Activated naive CD4-positive, alpha-beta T cell treated with anti-CD3 and anti-CD28 coated beads, Interleukin-2, amount 50 U/mL, for 24 hours (primary cell): ENCODE results near the gene BTAF1.

ENCODE experiments used
- H3K27ac Mint-ChIP-seq: one replicate; pipeline ENCODE4 v1.8.0; 2021; ENCODE audit warnings: mild to moderate bottlenecking, mixed read lengths
- H3K27me3 Mint-ChIP-seq: one replicate; pipeline ENCODE4 v1.8.0; 2021; ENCODE audit warnings: mixed read lengths
- H3K36me3 Mint-ChIP-seq: one replicate; pipeline ENCODE4 v1.8.0; 2021; ENCODE audit warnings: mixed read lengths
- H3K4me1 Mint-ChIP-seq: one replicate; pipeline ENCODE4 v1.8.0; 2021; ENCODE audit warnings: mixed read lengths
- H3K4me3 Mint-ChIP-seq: one replicate; pipeline ENCODE4 v1.8.0; 2021; ENCODE audit warnings: mild to moderate bottlenecking, mixed read lengths
- H3K9me3 Mint-ChIP-seq: one replicate; pipeline ENCODE4 v1.8.0; 2021; ENCODE audit warnings: mixed read lengths

The BTAF1 gene

GRCh38 chr10:92045641-92046106, 122.1 kb downstream of the BTAF1 start:
- no peaks in the 10 kb centered on the region for H3K27me3 Mint-ChIP-seq
- no peak overlapping the region for H3K4me3 Mint-ChIP-seq
- H3K36me3 Mint-ChIP-seq: no peaks in the 10 kb centered on the region
- no peaks in the 10 kb centered on the region for H3K9me3 Mint-ChIP-seq
- peaks cover 14% of the 10 kb centered on the region for H3K4me1 Mint-ChIP-seq
- no peak overlapping the region for H3K27ac Mint-ChIP-seq

GRCh38 chr10:92047215-92047614, 123.6 kb downstream of the BTAF1 start:
- no peaks in the 10 kb centered on the region for H3K36me3 Mint-ChIP-seq
- H3K9me3 Mint-ChIP-seq: no peaks in the 10 kb centered on the region
- H3K4me3 Mint-ChIP-seq: no peak overlapping the region
- no peaks in the 10 kb centered on the region for H3K27me3 Mint-ChIP-seq
- peaks cover 14% of the 10 kb centered on the region for H3K4me1 Mint-ChIP-seq
- no peak overlapping the region for H3K27ac Mint-ChIP-seq

DNA sequence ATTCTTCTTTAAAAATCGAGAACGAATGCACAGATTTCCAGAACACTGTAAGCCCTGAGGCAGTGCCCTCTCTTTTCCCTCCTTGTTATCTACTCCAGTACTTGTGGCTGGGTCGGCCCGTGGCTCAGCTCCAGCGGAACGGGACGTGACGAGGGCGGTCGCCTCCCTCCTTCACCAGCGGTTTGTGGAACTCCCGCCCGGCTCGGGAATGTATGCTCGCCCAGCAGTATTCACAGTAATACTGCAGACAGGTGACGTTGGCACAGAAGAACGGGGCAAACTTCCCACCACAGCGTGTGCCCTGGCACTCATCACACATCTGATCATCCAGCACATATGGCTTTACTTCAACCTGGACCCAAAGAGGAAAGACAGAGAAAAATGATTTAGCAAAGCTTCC, 128.5 kb downstream of the BTAF1 start:
- Mint-ChIP-seq H3K27ac (no peak overlapping the region), H3K4me3 (no peak overlapping the region), H3K4me1 (peaks cover 22% of the 10 kb centered on the region), H3K36me3 (no peaks in the 10 kb centered on the region), H3K27me3 (no peaks in the 10 kb centered on the region), H3K9me3 (no peaks in the 10 kb centered on the region)

GRCh38 chr10:92052741-92053140, 129.2 kb downstream of the BTAF1 start:
- peaks cover 18% of the 10 kb centered on the region for H3K4me1 Mint-ChIP-seq
- H3K27me3 Mint-ChIP-seq: no peaks in the 10 kb centered on the region
- H3K36me3 Mint-ChIP-seq: no peaks in the 10 kb centered on the region
- H3K27ac Mint-ChIP-seq: no peak overlapping the region
- H3K9me3 Mint-ChIP-seq: no peaks in the 10 kb centered on the region
- no peak overlapping the region for H3K4me3 Mint-ChIP-seq

DNA sequence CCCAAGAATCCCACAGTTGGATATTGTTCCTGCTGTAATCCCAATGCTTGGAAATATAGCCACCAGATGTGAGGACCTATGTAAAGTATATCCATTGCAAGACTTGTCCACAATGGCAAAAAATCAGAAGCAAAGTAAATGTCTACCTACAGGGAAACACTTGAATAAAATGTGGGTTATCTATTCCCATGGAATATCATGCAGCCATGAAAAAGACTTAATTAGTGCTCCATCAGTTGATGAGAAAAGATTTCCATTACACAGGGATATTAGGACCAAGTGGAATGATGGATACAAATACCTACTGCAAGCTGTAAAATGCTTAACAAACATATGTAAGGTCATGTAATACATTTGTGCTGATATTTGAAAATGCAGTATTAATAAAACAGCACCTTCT, 131.2 kb downstream of the BTAF1 start:
- Mint-ChIP-seq H3K27me3 (no peaks in the 10 kb centered on the region), H3K27ac (no peak overlapping the region), H3K4me3 (no peak overlapping the region), H3K4me1 (peaks cover 8% of the 10 kb centered on the region), H3K36me3 (peaks cover 2% of the 10 kb centered on the region), H3K9me3 (no peaks in the 10 kb centered on the region)

DNA sequence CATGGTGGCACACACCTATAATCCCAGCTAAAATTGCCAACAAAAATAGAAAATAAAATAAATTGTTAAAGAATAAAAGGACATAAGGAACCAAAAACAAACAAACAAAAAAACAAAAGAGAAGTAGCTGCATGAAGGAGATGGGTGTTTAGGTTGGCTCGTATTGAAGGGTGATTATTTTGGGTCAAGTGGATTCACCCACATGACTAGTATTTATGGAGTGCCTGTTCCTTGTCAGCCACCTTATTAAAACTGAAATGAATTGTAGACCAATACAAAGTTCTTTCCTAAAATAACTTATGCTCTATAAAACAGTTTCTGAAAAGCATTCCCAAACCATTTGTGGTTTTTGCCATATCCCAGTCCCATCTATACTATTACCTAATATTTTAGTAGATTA, 138.7 kb downstream of the BTAF1 start:
- no peaks in the 10 kb centered on the region for H3K4me1 Mint-ChIP-seq
- no peak overlapping the region for H3K27ac Mint-ChIP-seq
- H3K9me3 Mint-ChIP-seq: no peaks in the 10 kb centered on the region
- no peak overlapping the region for H3K4me3 Mint-ChIP-seq
- H3K27me3 Mint-ChIP-seq: no peaks in the 10 kb centered on the region
- H3K36me3 Mint-ChIP-seq: peaks cover 2% of the 10 kb centered on the region

DNA sequence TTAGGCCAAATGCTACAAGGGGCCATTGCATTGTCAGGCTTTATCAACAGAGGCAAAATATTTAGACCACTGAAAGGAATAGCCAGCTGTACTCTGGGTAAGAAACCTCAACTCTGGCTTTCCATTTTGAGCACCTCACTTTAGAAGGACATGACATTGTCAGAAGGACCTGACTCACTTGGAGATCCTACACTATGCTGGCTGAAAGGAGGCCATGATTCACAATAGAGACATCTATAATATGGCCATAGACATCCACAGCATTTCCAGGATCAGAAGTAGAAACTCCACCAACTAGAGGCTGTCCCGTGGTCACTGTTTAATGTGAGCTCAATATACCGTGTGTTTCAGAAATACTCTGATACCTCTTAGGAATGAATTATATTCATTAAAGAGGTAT, 140.9 kb downstream of the BTAF1 start:
- H3K27ac Mint-ChIP-seq: no peak overlapping the region
- H3K4me3 Mint-ChIP-seq: no peak overlapping the region
- H3K4me1 Mint-ChIP-seq: no peaks in the 10 kb centered on the region
- H3K36me3 Mint-ChIP-seq: peaks cover under 1% of the 10 kb centered on the region
- no peaks in the 10 kb centered on the region for H3K27me3 Mint-ChIP-seq
- no peaks in the 10 kb centered on the region for H3K9me3 Mint-ChIP-seq

DNA sequence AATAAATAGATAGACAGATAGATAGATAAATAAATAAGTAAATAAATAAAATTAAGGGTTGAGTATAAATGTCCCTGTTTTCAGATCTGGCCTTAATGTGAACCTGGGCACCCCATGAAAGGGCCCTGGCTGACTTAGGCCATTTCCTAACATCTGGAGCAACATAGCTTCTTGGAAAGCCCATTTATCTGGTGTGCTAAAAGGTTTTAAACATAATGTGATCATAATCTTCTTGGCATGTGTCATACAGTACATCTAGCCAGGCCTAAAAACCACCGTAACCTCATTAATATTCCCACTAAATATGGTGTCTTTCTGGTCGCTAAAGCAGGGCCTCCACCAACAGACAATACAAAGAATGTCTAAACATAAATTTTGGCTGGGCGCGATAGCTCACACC, 142.8 kb downstream of the BTAF1 start:
- Mint-ChIP-seq H3K4me3 (no peak overlapping the region), H3K9me3 (no peaks in the 10 kb centered on the region)

GRCh38 chr10:92068900-92069299, 145.3 kb downstream of the BTAF1 start:
- Mint-ChIP-seq H3K27me3 (no peaks in the 10 kb centered on the region), H3K4me3 (no peak overlapping the region), H3K9me3 (no peaks in the 10 kb centered on the region), H3K27ac (no peak overlapping the region), H3K4me1 (no peaks in the 10 kb centered on the region), H3K36me3 (no peaks in the 10 kb centered on the region)

More for the DNA sequence above, 142.8 kb downstream of the BTAF1 start:
- Mint-ChIP-seq H3K27ac (no peak overlapping the region), H3K4me1 (no peaks in the 10 kb centered on the region), H3K27me3 (no peaks in the 10 kb centered on the region), H3K36me3 (no peaks in the 10 kb centered on the region)

GRCh38 chr10:92074126-92074887, 150.7 kb downstream of the BTAF1 start:
- Mint-ChIP-seq H3K36me3 (no peaks in the 10 kb centered on the region), H3K27ac (no peak overlapping the region), H3K4me1 (no peaks in the 10 kb centered on the region), H3K4me3 (no peak overlapping the region), H3K27me3 (no peaks in the 10 kb centered on the region), H3K9me3 (no peaks in the 10 kb centered on the region)

DNA sequence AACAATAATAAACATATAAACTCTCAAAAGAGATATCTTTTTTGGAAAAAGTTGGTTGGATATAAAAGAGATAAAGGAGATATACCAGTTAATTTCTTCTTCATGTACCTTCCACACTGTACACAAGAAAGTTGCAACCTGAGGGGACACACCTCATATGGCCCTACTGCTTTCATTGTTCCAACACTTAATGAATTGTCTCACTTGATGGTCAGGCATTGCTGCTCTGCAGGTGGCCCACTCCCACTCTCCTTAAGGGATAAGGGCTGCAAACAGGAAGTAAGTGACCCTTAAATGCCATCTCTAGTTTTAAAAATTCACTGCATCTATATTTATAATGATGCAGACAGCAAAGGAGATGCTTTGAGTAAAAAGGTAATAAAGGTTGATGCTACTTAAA, 152.3 kb downstream of the BTAF1 start:
- H3K36me3 Mint-ChIP-seq: peaks cover 3% of the 10 kb centered on the region
- H3K27ac Mint-ChIP-seq: no peak overlapping the region
- no peaks in the 10 kb centered on the region for H3K27me3 Mint-ChIP-seq
- H3K4me3 Mint-ChIP-seq: no peak overlapping the region
- H3K4me1 Mint-ChIP-seq: no peaks in the 10 kb centered on the region
- H3K9me3 Mint-ChIP-seq: no peaks in the 10 kb centered on the region

DNA sequence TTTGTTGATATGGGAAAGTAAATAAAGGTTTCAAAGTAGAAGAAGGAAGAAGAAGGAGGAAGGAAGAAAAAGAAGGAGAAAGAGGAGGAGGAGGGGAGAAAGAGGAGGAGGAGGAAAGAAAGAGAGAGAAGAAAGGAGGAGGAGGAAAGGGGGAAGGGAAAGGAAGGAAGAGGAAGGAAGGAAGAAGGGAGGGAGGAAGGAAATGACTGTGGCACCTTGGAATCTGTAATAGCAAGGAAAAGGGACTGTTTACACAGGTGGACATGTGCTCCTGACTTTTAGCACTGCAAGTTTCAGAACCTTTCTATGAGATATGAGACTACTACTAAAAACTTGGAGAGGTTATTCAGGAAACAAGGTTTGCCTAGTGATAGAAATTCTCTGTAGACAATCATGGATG, 153.2 kb downstream of the BTAF1 start:
- no peaks in the 10 kb centered on the region for H3K27me3 Mint-ChIP-seq
- H3K4me3 Mint-ChIP-seq: no peak overlapping the region
- peaks cover 8% of the 10 kb centered on the region for H3K36me3 Mint-ChIP-seq
- no peaks in the 10 kb centered on the region for H3K9me3 Mint-ChIP-seq
- no peaks in the 10 kb centered on the region for H3K4me1 Mint-ChIP-seq
- H3K27ac Mint-ChIP-seq: no peak overlapping the region

DNA sequence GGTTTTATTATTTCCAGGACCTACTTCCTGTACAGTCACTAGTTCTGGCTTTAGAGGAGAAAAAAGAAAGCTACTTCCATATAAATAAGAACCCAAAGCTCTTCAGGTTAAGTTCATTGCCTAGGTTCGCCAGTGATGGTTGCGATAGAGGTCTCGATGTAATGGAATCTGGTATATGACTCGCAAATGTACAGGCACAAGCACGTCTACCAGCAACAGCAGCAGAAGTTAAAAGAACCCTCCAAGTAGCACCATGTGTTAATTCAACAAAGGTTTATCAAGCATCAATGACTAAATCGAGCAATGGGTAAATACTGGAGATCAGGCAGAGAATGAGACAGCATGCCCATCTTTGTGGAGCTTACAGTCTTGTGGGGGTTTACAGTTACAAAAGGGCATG, 155.4 kb downstream of the BTAF1 start:
- no peak overlapping the region for H3K4me3 Mint-ChIP-seq
- no peaks in the 10 kb centered on the region for H3K4me1 Mint-ChIP-seq
- no peak overlapping the region for H3K27ac Mint-ChIP-seq
- no peaks in the 10 kb centered on the region for H3K27me3 Mint-ChIP-seq
- H3K36me3 Mint-ChIP-seq: peaks cover 8% of the 10 kb centered on the region
- H3K9me3 Mint-ChIP-seq: no peaks in the 10 kb centered on the region
